GM18907 (cell line): Measurements from ENCODE around the gene SNRPA1.
A peak's percentile ranks its signal among the peaks of the same experiment; 100 is the strongest.
"Not testable (repeated sequence)": the region's sequence is repeated elsewhere in the genome, so short reads cannot be mapped to it uniquely, and the experiment has no call there.

Experiments
- ATAC-seq: cut with Tn5 transposase; IDR thresholded peaks from one replicate; pipeline ENCODE4 v1.9.1; 2021; ENCODE audit warnings: mild to moderate bottlenecking, moderate library complexity; ENCODE audit not compliant: unreplicated experiment

SNRPA1 gene

GRCh38 chr15:101296418-101297405 is 1.7 kb upstream of the SNRPA1 start:
- ATAC-seq = no peak

GRCh38 chr15:101295607-101296161 is 636 bp upstream of the SNRPA1 start:
- no peak for ATAC-seq

GRCh38 chr15:101293122-101293521 is 1.9 kb downstream of the SNRPA1 start:
- no peak for ATAC-seq

GRCh38 chr15:101288905-101289513 is 6.0 kb downstream of the SNRPA1 start:
- ATAC-seq = no peak

- not testable (repeated sequence) for ATAC-seq
These were observed 7.7 kb downstream of the SNRPA1 start for GRCh38 chr15:101287342-101287741.

- ATAC-seq = no peak
These were observed 8.5 kb downstream of the SNRPA1 start for GRCh38 chr15:101286471-101287114.

- ATAC-seq = no peak
These were observed 11.1 kb downstream of the SNRPA1 start for GRCh38 chr15:101283931-101284330.

GRCh38 chr15:101280007-101280406 is 15.0 kb downstream of the SNRPA1 start:
- no peak for ATAC-seq

GRCh38 chr15:101277943-101278564 is 17.0 kb downstream of the SNRPA1 start:
- ATAC-seq = no peak

GRCh38 chr15:101277038-101277822 is 17.8 kb downstream of the SNRPA1 start, which contains the start of gene SELENOS:
Gene SELENOS (minus strand): TSS chr15:101277485. CDS start chr15:101277417, 68 bp downstream.
- ATAC-seq = peak; percentile 92

GRCh38 chr15:101276501-101277037 is 18.5 kb downstream of the SNRPA1 start:
- no peak for ATAC-seq

GRCh38 chr15:101275018-101275417 is 20.0 kb downstream of the SNRPA1 start:
- peak; percentile 30 for ATAC-seq

- no peak for ATAC-seq
These were observed 21.5 kb downstream of the SNRPA1 start for GRCh38 chr15:101273534-101273933.

- no peak for ATAC-seq
These were observed 22.5 kb downstream of the SNRPA1 start for GRCh38 chr15:101272584-101272983.

GRCh38 chr15:101269479-101270223 is 25.4 kb downstream of the SNRPA1 start:
- no peak for ATAC-seq

- no peak for ATAC-seq
These were observed 27.5 kb downstream of the SNRPA1 start for GRCh38 chr15:101267320-101268104.

- no peak for ATAC-seq
These were observed 28.3 kb downstream of the SNRPA1 start for GRCh38 chr15:101266787-101267186.

GRCh38 chr15:101266034-101266433 is 29.0 kb downstream of the SNRPA1 start:
- no peak for ATAC-seq
